SK-N-DZ (cell line): Measurements from ENCODE around the gene CD2.

ENCODE experiments used
- DNase-seq: peaks from one replicate; pipeline ENCODE4 v3.0.0-alpha.2; 2015; ENCODE audit warnings: low spot score

Gene CD2

GRCh38 chr1:116775116-116775752 is 21.0 kb downstream of the CD2 start:
- no peak for DNase-seq

GRCh38 chr1:116777831-116778830 is 23.9 kb downstream of the CD2 start:
- DNase-seq: no peak

GRCh38 chr1:116781034-116781433 is 26.8 kb downstream of the CD2 start:
- DNase-seq: no peak

GRCh38 chr1:116785006-116785405 is 30.8 kb downstream of the CD2 start:
- DNase-seq: peak; percentile 11

- no peak for DNase-seq
Observed at GRCh38 chr1:116786049-116786448, 31.8 kb downstream of the CD2 start.

GRCh38 chr1:116791727-116792126 is 37.5 kb downstream of the CD2 start:
- DNase-seq: no peak

- DNase-seq: no peak
Observed at GRCh38 chr1:116793357-116793935, 39.2 kb downstream of the CD2 start.

GRCh38 chr1:116794371-116794770 is 40.1 kb downstream of the CD2 start:
- DNase-seq: no peak

- DNase-seq: no peak
Observed at GRCh38 chr1:116794804-116795481, 40.7 kb downstream of the CD2 start.

- no peak for DNase-seq
Observed at GRCh38 chr1:116795482-116795829, 41.2 kb downstream of the CD2 start.

GRCh38 chr1:116804736-116805135 is 50.5 kb downstream of the CD2 start:
- no peak for DNase-seq

GRCh38 chr1:116805398-116805797 is 51.2 kb downstream of the CD2 start:
- DNase-seq: no peak

- DNase-seq: no peak
Observed at GRCh38 chr1:116806245-116806644, 52.0 kb downstream of the CD2 start.

- DNase-seq: no peak
Observed at GRCh38 chr1:116806671-116807070, 52.4 kb downstream of the CD2 start.

GRCh38 chr1:116807394-116808199 is 53.4 kb downstream of the CD2 start:
- no peak for DNase-seq

GRCh38 chr1:116808200-116808847 is 54.1 kb downstream of the CD2 start:
- DNase-seq: no peak

GRCh38 chr1:116808848-116809508 is 54.7 kb downstream of the CD2 start:
- no peak for DNase-seq

GRCh38 chr1:116811321-116811720 is 57.1 kb downstream of the CD2 start:
- DNase-seq: no peak

- DNase-seq: no peak
Observed at GRCh38 chr1:116814926-116815723, 60.9 kb downstream of the CD2 start.
